ENCODE measurements around the gene ZDHHC14. TPM values are rescaled to one million over a fixed set of nuclear protein-coding genes. Genes with fewer than 3 reads are reported as not detected.

The ZDHHC14 gene
- total RNA-seq, 1 experiment from 2014 or later, result 4.9 TPM

- Histone ChIP-seq H2AFZ (ENCODE audit: low read length) (no peak overlapping the region), H3K79me2 (ENCODE audit: low read length) (no peaks in the 10 kb centered on the region), H3K27me3 (ENCODE audit: low read length) (no peaks in the 10 kb centered on the region), H3K9ac (ENCODE audit: low read length) (no peak overlapping the region), H3K4me3 (ENCODE audit: low read length) (no peak overlapping the region), H3K4me2 (ENCODE audit: low read length) (peak overlapping the region; percentile 24), H3K9me2 (replicated peaks; ENCODE audit: low read length) (no peaks in the 10 kb centered on the region), H3K9me3 (ENCODE audit: low read length) (no peaks in the 10 kb centered on the region), H4K20me1 (ENCODE audit: low read length) (no peaks in the 10 kb centered on the region), H3F3A (ENCODE audit: low read length, unreplicated experiment) (no peaks in the 10 kb centered on the region), H3K27ac (ENCODE audit: low read length) (peak overlapping the region; percentile 56; the same call in 1 of the 2 replicates), H3K4me1 (ENCODE audit: insufficient read depth, low read length) (peaks cover 10% of the 10 kb centered on the region), H3K36me3 (ENCODE audit: low read depth, low read length) (no peaks in the 10 kb centered on the region)
- ChIA-PET CTCF (interaction anchor here (0.7 kb wide), 1 partner anchor 534 kb away, joined by 3 read pairs; no protein-coding TSS in a partner anchor), POLR2A (ENCODE audit: unreplicated experiment) (no interaction called here)
- intact Hi-C loops (cut with micrococcal nuclease), result loop anchor here (1.0 kb wide), 1 partner anchor 198 kb away; the partner anchor contains the start of gene ZDHHC14
- DNase-seq (peak; percentile 52), ATAC-seq (peak; percentile 84)
- no peak for TF ChIP-seq CTCF (conservative IDR thresholded peaks at IDR 0.05; ENCODE audit: low read depth, low read length)
- TF ChIP-seq EZH2phosphoT487 (IDR thresholded peaks at IDR 0.05; ENCODE audit: borderline replicate concordance, low read length), result no peak
- TF ChIP-seq EZH2 (IDR thresholded peaks at IDR 0.05; ENCODE audit: low read length, unreplicated experiment), result no peak
- BruUV-seq (replicated peaks), result no TSS peak
Observed at GRCh38 chr6:157579467-157580031, 198.6 kb downstream of the ZDHHC14 start.

GRCh38 chr6:157584036-157584435 lies 203.0 kb downstream of the ZDHHC14 start:
- no peak overlapping the region for H3K9ac ChIP-seq (ENCODE audit: low read length)
- H3K4me3 ChIP-seq (ENCODE audit: low read length), result no peak overlapping the region
- no peak overlapping the region for H2AFZ ChIP-seq (ENCODE audit: low read length)
- no peaks in the 10 kb centered on the region for H3K9me2 ChIP-seq (replicated peaks; ENCODE audit: low read length)
- TF ChIP-seq CTCF (conservative IDR thresholded peaks at IDR 0.05; ENCODE audit: low read depth, low read length) (no peak), EZH2 (IDR thresholded peaks at IDR 0.05; ENCODE audit: low read length, unreplicated experiment) (no peak), EZH2phosphoT487 (IDR thresholded peaks at IDR 0.05; ENCODE audit: borderline replicate concordance, low read length) (no peak)
- H3K27me3 ChIP-seq (ENCODE audit: low read length), result no peaks in the 10 kb centered on the region
- no TSS peak for BruUV-seq (replicated peaks)
- no peaks in the 10 kb centered on the region for H3K79me2 ChIP-seq (ENCODE audit: low read length)
- no peaks in the 10 kb centered on the region for H4K20me1 ChIP-seq (ENCODE audit: low read length)
- no peaks in the 10 kb centered on the region for H3K9me3 ChIP-seq (ENCODE audit: low read length)
- peaks cover 10% of the 10 kb centered on the region for H3K4me1 ChIP-seq (ENCODE audit: insufficient read depth, low read length)
- POLR2A ChIA-PET (ENCODE audit: unreplicated experiment), result no interaction called here
- intact Hi-C loops (cut with micrococcal nuclease), result no loop called here
- H3K36me3 ChIP-seq (ENCODE audit: low read depth, low read length), result no peaks in the 10 kb centered on the region
- H3K27ac ChIP-seq (ENCODE audit: low read length), result no peak overlapping the region
- ATAC-seq (no peak), DNase-seq (no peak)
- CTCF ChIA-PET, result no interaction called here
- H3F3A ChIP-seq (ENCODE audit: low read length, unreplicated experiment), result no peaks in the 10 kb centered on the region
- no peak overlapping the region for H3K4me2 ChIP-seq (ENCODE audit: low read length)

GRCh38 chr6:157585274-157586087 lies 204.5 kb downstream of the ZDHHC14 start:
- Histone ChIP-seq H2AFZ (ENCODE audit: low read length) (no peak overlapping the region), H3K4me1 (ENCODE audit: insufficient read depth, low read length) (no peaks in the 10 kb centered on the region), H3K9ac (ENCODE audit: low read length) (no peak overlapping the region), H3K4me2 (ENCODE audit: low read length) (no peak overlapping the region), H4K20me1 (ENCODE audit: low read length) (no peaks in the 10 kb centered on the region), H3K4me3 (ENCODE audit: low read length) (no peak overlapping the region), H3K79me2 (ENCODE audit: low read length) (no peaks in the 10 kb centered on the region), H3K36me3 (ENCODE audit: low read depth, low read length) (no peaks in the 10 kb centered on the region), H3F3A (ENCODE audit: low read length, unreplicated experiment) (no peaks in the 10 kb centered on the region), H3K27me3 (ENCODE audit: low read length) (no peaks in the 10 kb centered on the region), H3K9me3 (ENCODE audit: low read length) (no peaks in the 10 kb centered on the region), H3K9me2 (replicated peaks; ENCODE audit: low read length) (no peaks in the 10 kb centered on the region), H3K27ac (ENCODE audit: low read length) (no peak overlapping the region)
- intact Hi-C loops (cut with micrococcal nuclease), result no loop called here
- no peak for DNase-seq
- ChIA-PET POLR2A (ENCODE audit: unreplicated experiment) (no interaction called here), CTCF (interaction anchor here (0.7 kb wide), 1 partner anchor 180 kb away, joined by 4 read pairs; no protein-coding TSS in a partner anchor)
- no peak for TF ChIP-seq EZH2phosphoT487 (IDR thresholded peaks at IDR 0.05; ENCODE audit: borderline replicate concordance, low read length)
- no peak for TF ChIP-seq CTCF (conservative IDR thresholded peaks at IDR 0.05; ENCODE audit: low read depth, low read length)
- no peak for TF ChIP-seq EZH2 (IDR thresholded peaks at IDR 0.05; ENCODE audit: low read length, unreplicated experiment)
- no peak for ATAC-seq
- BruUV-seq (replicated peaks), result no TSS peak

All from PC-3 (cell line).